GM18868 (cell line): Measurements from ENCODE around the gene SEMA6A.
"Not testable (repeated sequence)": the region's sequence is repeated elsewhere in the genome, so short reads cannot be mapped to it uniquely, and the experiment has no call there.

Source experiments
- ATAC-seq: cut with Tn5 transposase; IDR thresholded peaks from one replicate; pipeline ENCODE4 v1.9.1; 2021; ENCODE audit warnings: mild to moderate bottlenecking, moderate library complexity; ENCODE audit not compliant: unreplicated experiment

Gene SEMA6A

GRCh38 chr5:116554764-116555163 lies 19.9 kb downstream of the SEMA6A start:
- ATAC-seq = no peak

DNA sequence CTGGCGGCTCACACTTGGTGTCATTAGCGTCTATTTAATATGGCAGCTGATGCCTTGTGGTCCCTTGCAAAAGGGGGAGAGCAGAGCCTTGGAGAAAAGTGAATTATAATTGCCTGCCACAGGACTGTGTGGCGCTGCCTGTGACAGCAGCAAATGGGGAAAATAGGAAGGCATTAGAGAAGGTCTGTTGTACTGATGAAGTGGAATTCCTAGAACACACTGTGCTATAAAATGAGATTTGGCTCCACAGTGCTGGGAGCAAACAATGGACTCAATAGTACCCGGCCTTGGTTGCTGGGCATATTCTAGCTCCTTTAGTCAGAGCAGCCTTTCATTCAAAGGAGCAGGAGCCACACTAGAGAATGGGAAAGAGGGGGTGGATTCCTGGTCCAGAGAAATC lies 21.3 kb downstream of the SEMA6A start:
- no peak for ATAC-seq

GRCh38 chr5:116550082-116550481 lies 24.5 kb downstream of the SEMA6A start:
- ATAC-seq = no peak

- ATAC-seq = no peak
Observed at GRCh38 chr5:116546743-116547124, 27.9 kb downstream of the SEMA6A start.

GRCh38 chr5:116546033-116546742 lies 28.4 kb downstream of the SEMA6A start:
- ATAC-seq = no peak

DNA sequence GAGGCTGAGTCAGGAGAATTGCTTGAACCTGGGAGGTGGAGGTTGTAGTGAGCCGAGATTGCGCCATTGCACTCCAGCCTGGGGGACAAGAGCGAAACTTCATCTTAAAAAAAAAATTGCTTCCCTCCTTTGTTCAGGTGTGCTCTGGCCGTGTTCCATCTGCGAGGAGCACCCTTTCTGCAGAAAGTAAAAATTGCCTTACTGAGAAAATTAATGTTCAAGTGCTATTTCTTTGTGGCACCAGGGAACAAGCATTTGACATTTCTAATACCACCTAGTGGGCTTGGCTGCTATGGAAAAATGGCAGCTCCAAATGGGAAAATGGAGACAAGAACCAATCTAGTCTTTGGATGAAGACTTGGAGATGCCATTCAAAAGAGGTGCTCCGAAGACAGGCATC lies 29.2 kb downstream of the SEMA6A start:
- not testable (repeated sequence) for ATAC-seq

DNA sequence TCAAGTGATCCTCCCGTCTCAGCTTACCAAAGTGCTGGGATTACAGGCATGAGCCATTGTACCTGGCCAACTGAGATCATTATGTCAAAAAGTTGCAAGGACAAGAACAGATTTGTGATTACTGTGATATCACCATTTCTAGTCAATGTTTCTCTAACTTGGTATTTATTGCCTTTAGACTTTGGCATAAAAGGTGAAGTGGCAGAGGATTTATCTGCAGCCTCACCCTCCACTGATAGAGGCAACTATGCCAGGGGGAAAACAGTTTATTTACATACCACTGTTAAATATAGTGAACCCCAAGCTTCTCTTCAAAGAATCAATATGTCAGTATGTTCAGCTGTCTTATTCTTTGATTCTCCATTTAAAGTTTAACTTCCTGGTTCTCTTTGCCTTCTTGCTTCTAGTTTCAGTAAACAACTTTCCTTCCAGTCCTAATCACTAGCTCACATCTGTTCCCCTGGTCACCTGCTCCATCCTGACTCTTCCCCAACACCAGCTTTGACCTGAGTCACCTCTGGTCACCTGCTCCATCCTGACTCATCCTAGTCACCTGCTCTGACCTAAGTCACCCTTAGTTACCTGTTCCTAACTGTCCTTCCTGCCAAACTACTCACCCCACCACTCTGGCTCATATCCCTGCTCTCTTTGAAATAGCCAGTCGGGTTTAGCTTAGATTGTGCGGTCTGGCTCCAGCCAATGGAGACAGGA lies 29.9 kb downstream of the SEMA6A start:
- no peak for ATAC-seq

DNA sequence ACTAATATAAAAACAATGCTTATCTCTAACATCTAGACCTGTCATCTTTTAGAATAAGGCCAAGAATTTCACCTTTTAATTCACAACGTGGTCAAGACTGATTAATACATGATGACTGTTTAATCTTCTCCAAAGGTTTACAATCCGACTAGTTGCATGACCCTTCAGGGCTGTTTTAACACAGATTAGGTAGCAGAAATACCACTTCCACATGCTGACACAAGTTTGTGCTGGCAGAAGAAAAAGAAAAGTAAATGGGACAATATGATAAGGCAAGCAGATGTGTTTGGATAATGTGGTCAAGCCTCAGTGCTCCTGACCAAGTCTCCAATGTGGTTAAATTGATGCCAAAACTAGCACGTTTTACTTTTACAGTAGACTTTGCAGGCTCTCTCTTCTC lies 31.1 kb downstream of the SEMA6A start:
- ATAC-seq = peak; percentile 64

DNA sequence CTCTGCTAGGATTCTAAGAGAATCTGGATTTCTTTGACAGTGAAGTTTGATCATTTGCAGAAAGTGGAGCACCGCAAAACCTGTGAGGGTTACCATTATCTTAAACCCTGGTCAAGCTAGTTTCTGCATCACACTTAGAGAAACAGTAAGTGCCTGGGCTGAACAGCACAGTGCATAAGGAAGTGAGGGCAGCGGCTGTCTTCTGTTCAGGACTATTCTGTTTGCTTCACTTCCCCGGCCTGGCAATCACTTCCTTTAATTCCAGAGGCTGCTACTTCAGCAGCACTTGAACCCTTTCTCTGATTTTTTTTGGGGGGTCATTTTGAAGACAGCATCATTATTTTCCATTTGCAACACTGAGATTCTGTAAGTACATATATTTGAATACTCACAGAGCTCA lies 32.0 kb downstream of the SEMA6A start:
- no peak for ATAC-seq

GRCh38 chr5:116539222-116539621 lies 35.4 kb downstream of the SEMA6A start:
- ATAC-seq = no peak

DNA sequence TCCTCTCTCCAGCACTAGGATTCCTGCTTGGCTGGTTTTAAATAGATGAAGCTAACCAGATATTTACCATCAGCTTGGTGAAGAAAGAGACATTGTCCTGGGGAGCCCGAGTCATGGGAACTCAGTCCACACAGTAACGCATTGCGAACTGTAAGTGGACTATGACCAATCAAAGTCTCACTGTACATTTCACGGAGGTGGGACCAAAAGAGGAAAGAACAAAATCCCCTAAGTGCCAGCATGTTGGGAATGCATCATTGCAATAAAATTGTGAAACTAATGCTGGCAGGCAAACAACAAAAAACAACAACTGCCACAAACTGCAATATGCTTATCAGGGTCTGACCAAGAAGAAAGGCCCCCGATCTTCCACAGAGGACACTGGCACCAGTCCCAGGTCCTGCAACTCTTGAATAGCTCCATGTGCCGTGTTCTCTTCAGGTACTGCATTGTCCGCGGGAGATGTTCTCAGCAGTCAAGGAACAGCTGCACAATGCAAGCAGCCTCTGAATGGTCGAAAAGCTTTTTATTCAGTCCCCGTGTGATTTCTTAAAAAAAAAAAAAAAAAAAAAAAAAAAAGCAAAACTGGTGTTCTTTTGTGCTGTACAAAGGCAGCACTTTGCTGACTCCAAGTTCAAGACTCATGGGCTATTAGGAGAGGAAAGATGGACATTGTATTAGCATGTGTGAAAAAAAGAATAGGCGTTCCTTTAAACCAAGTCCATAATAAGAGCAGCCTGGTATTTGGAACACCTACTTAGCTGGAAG lies 38.1 kb downstream of the SEMA6A start:
- no peak for ATAC-seq

DNA sequence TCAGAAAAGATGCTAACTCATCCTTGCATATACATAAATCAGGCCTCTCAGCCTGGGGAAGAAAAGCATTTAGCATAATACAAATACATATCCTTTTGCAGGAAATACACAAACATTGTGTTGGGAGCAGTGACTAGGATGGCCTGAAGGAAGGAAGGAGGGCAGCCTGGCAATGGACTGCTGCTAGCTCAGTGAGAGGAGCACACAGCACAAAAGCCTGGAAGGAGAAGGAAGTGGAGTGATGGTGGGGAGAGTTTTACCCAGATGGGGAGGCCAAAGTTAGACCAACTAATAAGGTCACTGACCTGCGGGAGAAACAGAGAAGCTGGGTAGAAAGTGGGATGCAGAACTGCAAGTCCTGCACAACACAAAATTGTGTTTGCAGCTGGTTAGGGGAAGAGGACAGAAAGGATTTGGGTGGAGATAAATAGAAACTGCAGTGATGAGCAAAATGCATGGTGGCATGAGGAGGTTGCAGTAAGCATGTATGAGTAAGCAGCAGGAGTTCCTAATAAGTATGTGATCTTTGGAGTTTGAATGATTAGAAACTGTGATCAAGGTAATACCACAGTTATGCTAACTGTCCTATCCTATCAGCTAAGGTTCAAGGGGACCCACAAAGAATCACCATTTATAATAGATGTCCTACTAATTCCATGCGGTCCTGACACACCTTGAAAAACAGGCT lies 39.5 kb downstream of the SEMA6A start:
- ATAC-seq = no peak

GRCh38 chr5:116532762-116533525 lies 41.7 kb downstream of the SEMA6A start:
- ATAC-seq = no peak

- no peak for ATAC-seq
Observed at GRCh38 chr5:116531635-116532034, 43.0 kb downstream of the SEMA6A start.

GRCh38 chr5:116531117-116531516 lies 43.5 kb downstream of the SEMA6A start:
- no peak for ATAC-seq

GRCh38 chr5:116530276-116530675 lies 44.3 kb downstream of the SEMA6A start:
- ATAC-seq = no peak

DNA sequence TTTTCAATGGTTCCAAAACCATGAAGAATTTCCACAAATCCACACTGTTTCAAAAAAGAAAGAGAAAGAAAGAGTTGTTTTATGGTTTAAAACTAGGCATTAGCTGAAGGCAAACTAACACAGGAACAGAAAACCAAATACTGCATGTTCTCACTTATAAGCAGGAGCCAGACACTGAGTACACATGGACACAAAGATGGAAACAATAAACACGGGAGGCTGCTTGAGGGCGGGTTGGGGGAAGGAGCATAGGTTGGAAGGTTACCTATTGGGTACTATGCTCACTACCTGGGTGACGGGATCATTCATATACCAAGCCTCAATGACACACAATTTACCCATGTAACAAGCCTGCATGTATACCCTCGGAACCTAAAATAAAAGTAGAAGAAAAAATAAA lies 45.0 kb downstream of the SEMA6A start:
- no peak for ATAC-seq

DNA sequence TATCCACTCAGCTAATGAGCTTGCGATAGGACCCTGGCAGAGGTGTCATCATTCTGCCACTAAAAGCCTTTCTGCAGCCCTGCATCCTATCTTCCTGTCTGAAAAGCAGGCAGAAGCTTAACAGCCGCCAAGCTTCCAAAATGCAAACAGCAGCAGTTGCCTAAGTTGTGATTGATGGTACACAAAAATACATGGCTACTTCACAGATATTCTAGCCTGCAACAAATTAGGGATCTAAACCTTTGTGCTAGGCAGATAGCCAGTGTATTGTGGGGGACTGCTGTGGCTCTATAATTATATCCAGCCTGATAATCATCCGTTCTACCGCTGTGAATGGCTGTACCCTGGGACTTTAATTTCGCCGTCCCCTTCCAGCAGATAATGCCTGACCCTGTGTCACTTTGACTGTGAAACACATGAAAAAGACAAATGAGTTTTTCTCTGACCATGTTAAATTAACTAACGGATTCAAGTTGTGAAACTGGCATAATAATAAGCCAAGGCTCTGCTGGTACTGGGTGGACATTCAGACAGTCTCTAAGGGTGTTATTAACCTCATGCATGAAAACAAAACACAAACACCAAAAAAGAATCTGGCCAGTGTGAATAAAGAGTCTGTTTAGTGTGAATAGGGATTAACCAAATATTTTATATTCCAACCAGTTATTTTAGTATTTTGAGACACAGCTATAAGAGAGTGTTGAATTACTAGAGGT lies 45.9 kb downstream of the SEMA6A start:
- no peak for ATAC-seq

DNA sequence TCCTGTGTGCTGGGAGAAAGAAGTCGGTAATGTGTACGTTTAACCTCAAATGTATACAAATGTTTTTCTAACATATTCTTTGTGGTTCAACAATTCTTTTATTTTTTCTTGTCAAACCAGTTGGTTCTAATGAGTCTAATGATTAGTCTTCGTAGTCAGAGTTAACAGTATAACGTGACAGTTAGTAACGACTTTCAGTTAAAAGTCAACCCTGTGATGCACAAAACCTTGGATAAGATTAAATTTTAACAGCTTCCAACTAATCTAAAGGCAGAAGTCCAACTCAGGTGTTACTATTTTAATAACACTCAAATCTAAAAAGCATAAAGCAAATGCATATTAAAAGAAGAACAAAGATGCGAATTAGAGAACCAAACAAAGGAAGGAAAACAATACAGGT lies 47.0 kb downstream of the SEMA6A start:
- ATAC-seq = no peak

DNA sequence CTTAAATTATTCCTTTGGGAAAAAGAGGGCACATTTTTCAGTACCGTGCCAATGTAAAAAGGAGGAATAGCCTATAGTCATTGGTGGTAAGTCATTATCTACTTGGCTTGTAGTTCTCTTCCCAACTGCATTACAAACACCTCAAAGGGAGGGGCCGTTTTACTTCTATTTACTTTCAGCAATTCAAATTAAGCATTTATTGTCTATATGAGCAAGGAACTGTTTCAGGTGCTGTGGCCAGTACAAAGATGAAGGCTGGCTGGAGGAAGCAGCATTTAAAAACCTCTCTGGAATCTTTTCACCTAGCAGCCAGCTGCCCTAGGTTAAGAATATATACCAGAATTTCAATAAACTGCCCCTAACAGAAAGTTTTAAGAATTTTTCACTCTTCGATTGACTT lies 48.9 kb downstream of the SEMA6A start:
- ATAC-seq = no peak
